GM21528 (cell line): ENCODE results near the gene BTBD19.
A peak's percentile ranks its signal among the peaks of the same experiment; 100 is the strongest.
"Not testable (repeated sequence)": the region's sequence is repeated elsewhere in the genome, so short reads cannot be mapped to it uniquely, and the experiment has no call there.

Experiments used
- ATAC-seq: cut with Tn5 transposase; IDR thresholded peaks from one replicate; pipeline ENCODE4 v1.9.1; 2021; ENCODE audit warnings: mild to moderate bottlenecking, moderate library complexity; ENCODE audit not compliant: unreplicated experiment, low FRiP score

The BTBD19 gene

GRCh38 chr1:44808063-44808937 is at the start of gene BTBD19:
BTBD19 (plus strand) TSS chr1:44808523; CDS start chr1:44808821, 298 bp downstream.
- ATAC-seq, result peak; percentile 8

- no peak for ATAC-seq
Measured at GRCh38 chr1:44759077-44759476, 49.2 kb upstream of the BTBD19 start.

GRCh38 chr1:44760876-44761275 is 47.4 kb upstream of the BTBD19 start:
- ATAC-seq, result no peak

- ATAC-seq, result not testable (repeated sequence)
Measured at GRCh38 chr1:44766421-44766820, 41.9 kb upstream of the BTBD19 start.

- ATAC-seq, result peak; percentile 76
Measured at GRCh38 chr1:44775078-44775929, 33.0 kb upstream of the BTBD19 start, which contains the start of gene RPS8. RPS8 (plus strand) TSS chr1:44775540; CDS start chr1:44775597, 57 bp downstream.

- ATAC-seq, result peak; percentile 15
Measured at GRCh38 chr1:44775930-44776729, 32.2 kb upstream of the BTBD19 start.

GRCh38 chr1:44776730-44777068 is 31.6 kb upstream of the BTBD19 start:
- no peak for ATAC-seq

- no peak for ATAC-seq
Measured at GRCh38 chr1:44777547-44777946, 30.8 kb upstream of the BTBD19 start.

GRCh38 chr1:44777969-44778635 is 30.2 kb upstream of the BTBD19 start:
- ATAC-seq, result no peak

GRCh38 chr1:44778705-44779576 is 29.4 kb upstream of the BTBD19 start:
- ATAC-seq, result no peak

- no peak for ATAC-seq
Measured at GRCh38 chr1:44780583-44781121, 27.7 kb upstream of the BTBD19 start.

- no peak for ATAC-seq
Measured at GRCh38 chr1:44783697-44784093, 24.6 kb upstream of the BTBD19 start.

GRCh38 chr1:44784094-44785028 is 24.0 kb upstream of the BTBD19 start:
- no peak for ATAC-seq

GRCh38 chr1:44785029-44785380 is 23.3 kb upstream of the BTBD19 start:
- no peak for ATAC-seq

- no peak for ATAC-seq
Measured at GRCh38 chr1:44785501-44786137, 22.7 kb upstream of the BTBD19 start.

- no peak for ATAC-seq
Measured at GRCh38 chr1:44786138-44786840, 22.0 kb upstream of the BTBD19 start.
